Lung (tissue), 12 donors: ENCODE data around the gene RIC8B. TPM values are rescaled to one million over a fixed set of nuclear protein-coding genes. Genes with fewer than 3 reads are reported as not detected.

ENCODE experiments used
- ATAC-seq: fragments of 200-7000 bp; cut with Tn5 transposase; one replicate; pipeline ENCODE4 v1.9.1; 2020; ENCODE audit warnings: moderate number of reproducible peaks; ENCODE audit not compliant: insufficient read depth, low FRiP score
- DNase-seq, 3 donors: peaks; one replicate each; pipeline ENCODE4 v3.0.0-alpha.2; 2013 to 2017
- H3K27ac ChIP-seq, 2 donors: one replicate each; pipeline ENCODE4 v1.5.1; 2013; ENCODE audit warnings: mild to moderate bottlenecking in 2 of 2, moderate library complexity in 2 of 2, control low read depth in 1 of 2, inconsistent platforms in 1 of 2, low read depth in 1 of 2, low read length in 1 of 2
- H3K27me3 ChIP-seq, 3 donors: one replicate each; pipeline ENCODE4 v1.5.1; 2013; ENCODE audit warnings: low read length in 2 of 3; ENCODE audit not compliant: control insufficient read depth in 3 of 3, insufficient read depth in 3 of 3
- H3K36me3 ChIP-seq, 4 donors: one replicate each; pipeline ENCODE4 v1.5.1; 2013; ENCODE audit warnings: low read length in 4 of 4, mild to moderate bottlenecking in 1 of 4, moderate library complexity in 1 of 4; ENCODE audit not compliant: control insufficient read depth in 4 of 4, insufficient read depth in 4 of 4
- H3K4me1 ChIP-seq, 5 donors: one replicate each; pipeline ENCODE4 v1.5.1; 2013; ENCODE audit warnings: low read length in 5 of 5, mild to moderate bottlenecking in 2 of 5, moderate library complexity in 1 of 5; ENCODE audit not compliant: control insufficient read depth in 5 of 5, insufficient read depth in 5 of 5
- H3K4me3 ChIP-seq: one replicate; pipeline ENCODE4 v1.5.1; 2013; ENCODE audit warnings: mild to moderate bottlenecking, control low read depth, moderate library complexity
- H3K9ac ChIP-seq, 2 donors: one replicate each; pipeline ENCODE4 v1.5.1; 2013; ENCODE audit warnings: low read length in 2 of 2, control low read depth in 1 of 2; ENCODE audit not compliant: insufficient read depth in 1 of 2
- H3K9me3 ChIP-seq, 4 donors: one replicate each; pipeline ENCODE4 v1.5.1; 2013; ENCODE audit warnings: low read length in 3 of 4, mild to moderate bottlenecking in 1 of 4, moderate library complexity in 1 of 4; ENCODE audit not compliant: control insufficient read depth in 4 of 4, insufficient read depth in 3 of 4
- CTCF ChIP-seq: IDR thresholded peaks from 2 replicates; pipeline ENCODE4 v1.5.1; 2012; ENCODE audit warnings: mild to moderate bottlenecking; ENCODE audit errors: control extremely low read depth, extremely low read depth
- WGBS, 2 donors: extraction: QIAGEN DNeasy Blood & Tissue Kit; methylation state at CpG; one replicate each; pipeline ENCODE4 v1.1.7; 2013; 5-methylcytosine and 5-hydroxymethylcytosine counted together
- polyA plus RNA-seq, 2 donors: library from polyadenylated mRNA; stranded (reverse); fragments of 200-250 nt; gene quantifications; one replicate each; pipeline ENCODE4 v1.2.1, GENCODE V29; 2013
- total RNA-seq, 2 donors: library from RNA; depleted of rRNA in 1 of 2; stranded (reverse); fragments of >200 nt in 1 of 2; gene quantifications; one replicate each; pipeline ENCODE4 v1.2.1, GENCODE V29; 2014 to 2021
- donor health status: control.
- donor health status: control.
- donor health status: Bipolar disorder and iron deficiency.
- donor health status: healthy.
- donor health status: DM: yes; HTN: yes; CAD: no.

RIC8B gene
- total and polyA plus RNA-seq, 4 donors: 3.3 to 14.4 (median 8.2) TPM

DNA sequence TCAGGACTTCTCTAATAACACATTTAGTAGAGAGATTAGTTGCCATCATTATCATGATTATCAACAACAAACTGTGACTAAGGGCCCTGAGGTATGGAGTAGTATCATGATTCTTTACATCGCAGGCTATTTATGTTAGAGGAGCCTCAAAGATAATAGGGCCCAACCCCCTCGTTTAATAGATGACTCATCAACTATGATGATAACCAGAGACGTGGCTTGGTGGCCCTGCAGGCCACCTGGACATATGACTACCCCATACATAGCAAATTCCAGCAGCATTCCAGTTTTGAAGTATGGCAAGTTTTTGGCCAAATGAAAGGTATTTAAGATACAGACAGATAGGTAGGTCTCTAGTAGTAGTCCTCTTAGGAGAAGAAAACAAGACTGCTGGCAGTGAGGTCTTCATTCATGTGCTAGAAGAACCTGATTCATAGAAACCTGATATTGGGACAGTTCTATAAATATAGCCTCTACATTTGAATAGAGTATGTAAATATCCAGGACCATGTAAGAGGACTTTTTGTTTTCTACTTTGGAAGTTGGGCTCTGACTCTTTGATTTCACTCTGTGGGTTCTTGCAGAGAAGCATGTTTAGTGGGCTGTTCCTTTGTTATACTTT is 5.6 kb downstream of the RIC8B start:
- Histone ChIP-seq H3K27ac (no peak overlapping the region), H3K9ac (no peak overlapping the region), H3K9me3 (no peaks in the 10 kb centered on the region), H3K27me3 (no peaks in the 10 kb centered on the region), H3K4me3 (no peak overlapping the region), H3K36me3 (peaks cover 0 to 5% (median 1%) of the 10 kb centered on the region in 4 donors), H3K4me1 (peaks cover 0 to 24% (median 6%) of the 10 kb centered on the region in 5 donors)
- ATAC-seq (no peak), DNase-seq (no peak)
- 61 to 79% methylated on average over 3 of the region's 3 CpGs for WGBS, 2 donors
- no peak for TF ChIP-seq CTCF

GRCh38 chr12:106782619-106783018 is 8.1 kb downstream of the RIC8B start:
- WGBS, 2 donors: 79 to 87% methylated on average over 1 of the region's 1 CpG
- no peak overlapping the region for H3K27ac ChIP-seq
- peaks cover 0 to 5% (median 3%) of the 10 kb centered on the region in 4 donors for H3K36me3 ChIP-seq
- H3K9ac ChIP-seq: no peak overlapping the region
- DNase-seq (no peak), ATAC-seq (no peak)
- H3K4me3 ChIP-seq: no peak overlapping the region
- peaks cover 0 to 14% (median 0%) of the 10 kb centered on the region in 5 donors for H3K4me1 ChIP-seq
- no peaks in the 10 kb centered on the region for H3K27me3 ChIP-seq
- no peaks in the 10 kb centered on the region for H3K9me3 ChIP-seq
- TF ChIP-seq CTCF: no peak

DNA sequence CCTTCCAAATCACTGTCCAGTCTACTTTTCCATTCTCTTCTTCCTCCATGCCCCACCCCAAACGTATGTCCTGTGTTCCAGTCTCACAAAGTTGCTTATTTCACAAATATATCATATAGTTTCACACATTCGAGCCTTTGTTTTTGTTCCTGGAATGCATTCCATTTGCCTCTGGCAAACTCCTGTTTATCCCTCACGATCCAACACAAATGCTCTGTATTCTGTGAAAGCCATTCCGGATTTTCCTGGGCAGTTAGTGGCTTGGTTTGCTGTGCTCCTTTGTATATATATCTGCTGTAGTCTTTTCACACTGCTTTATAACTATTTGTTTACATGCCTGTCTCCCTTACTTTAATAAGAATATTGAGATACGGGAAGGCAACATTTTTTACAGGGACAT is 9.0 kb downstream of the RIC8B start:
- Histone ChIP-seq H3K4me1 (peaks cover 0 to 14% (median 0%) of the 10 kb centered on the region in 5 donors), H3K27ac (no peak overlapping the region), H3K9me3 (no peaks in the 10 kb centered on the region), H3K9ac (no peak overlapping the region), H3K4me3 (no peak overlapping the region), H3K36me3 (peaks cover 0 to 5% (median 3%) of the 10 kb centered on the region in 4 donors), H3K27me3 (no peaks in the 10 kb centered on the region)
- WGBS, 2 donors: 87 to 96% methylated on average over 5 of the region's 5 CpGs
- ATAC-seq (no peak), DNase-seq (no peak)
- TF ChIP-seq CTCF: no peak

DNA sequence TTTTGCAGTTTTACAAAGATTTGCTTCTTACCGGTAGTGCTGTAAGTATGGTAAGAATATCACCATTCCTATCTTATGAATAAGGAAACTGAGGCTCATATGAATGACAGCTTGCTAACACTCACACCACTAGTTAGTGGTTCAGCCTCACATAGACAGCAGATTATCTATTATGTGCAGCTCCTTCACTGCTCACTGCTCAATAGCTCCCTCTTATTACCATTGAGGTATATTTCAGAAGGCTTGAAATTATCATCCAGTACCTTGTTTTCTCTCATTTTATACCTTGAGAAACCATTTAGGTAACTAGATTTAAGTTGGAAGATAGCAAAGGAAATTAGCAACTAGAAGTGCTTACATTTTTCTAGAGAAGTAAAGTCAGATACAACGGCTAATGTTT is 15.5 kb downstream of the RIC8B start:
- H3K36me3 ChIP-seq: peaks cover 6 to 14% (median 8%) of the 10 kb centered on the region in 4 donors
- H3K27ac ChIP-seq: no peak overlapping the region
- ATAC-seq: no peak
- no peak overlapping the region for H3K9ac ChIP-seq
- no peaks in the 10 kb centered on the region for H3K9me3 ChIP-seq
- H3K4me1 ChIP-seq: peaks cover 0 to 2% (median 0%) of the 10 kb centered on the region in 5 donors
- DNase-seq: no peak
- H3K4me3 ChIP-seq: no peak overlapping the region
- no peaks in the 10 kb centered on the region for H3K27me3 ChIP-seq
- WGBS, 2 donors: 88 to 90% methylated on average over 2 of the region's 2 CpGs
- TF ChIP-seq CTCF: no peak
